CD8-positive, alpha-beta memory T cell (primary cell): Measurements from ENCODE around the gene TRIM4. TPM values are rescaled to one million over a fixed set of nuclear protein-coding genes. Genes with fewer than 3 reads are reported as not detected.

Experiments used
- polyA plus RNA-seq: library from polyadenylated mRNA; unstranded; fragments of 300-500 nt; fragmentation: Illumina TruSeq; gene quantifications from one replicate; pipeline ENCODE4 v1.2.3, GENCODE V29; 2021
- total RNA-seq, 2 experiments: library from RNA; stranded (reverse); gene quantifications; one replicate each; pipeline ENCODE4 v1.2.3, GENCODE V29; 2021

The TRIM4 gene
- total and polyA plus RNA-seq, 3 experiments from 2014 or later: 25.8 to 31.0 (median 30.0) TPM

Other genes starting within 250 kb of the TRIM4 start
- not detected for gene CYP3A5, start 239.5 kb downstream of the TRIM4 start, total RNA-seq
- gene CYP3A5, start 239.5 kb downstream of the TRIM4 start, polyA plus RNA-seq: 0.16 TPM
- gene CYP3A7, start 184.3 kb downstream of the TRIM4 start, total RNA-seq: not detected
- not detected for gene CYP3A7, start 184.3 kb downstream of the TRIM4 start, polyA plus RNA-seq
- not detected for gene CYP3A4, start 135.3 kb downstream of the TRIM4 start, total RNA-seq
- not detected for gene CYP3A4, start 135.3 kb downstream of the TRIM4 start, polyA plus RNA-seq
- gene CYP3A43, start 91.5 kb downstream of the TRIM4 start, total RNA-seq: not detected
- not detected for gene CYP3A43, start 91.5 kb downstream of the TRIM4 start, polyA plus RNA-seq
- gene OR2AE1, start 42.5 kb downstream of the TRIM4 start, total RNA-seq: under 1 TPM in 1 of 2 experiments, not detected in 1; 0.26 TPM
- gene OR2AE1, start 42.5 kb downstream of the TRIM4 start, polyA plus RNA-seq: not detected
- under 1 TPM in 1 of 2 experiments, not detected in 1; 0.20 TPM for gene GJC3, start 10.1 kb upstream of the TRIM4 start, total RNA-seq
- gene GJC3, start 10.1 kb upstream of the TRIM4 start, polyA plus RNA-seq: not detected
- not detected for gene AZGP1, start 56.5 kb upstream of the TRIM4 start, total RNA-seq
- not detected for gene AZGP1, start 56.5 kb upstream of the TRIM4 start, polyA plus RNA-seq
- 10 to 100 TPM; 48.4 to 53.4 TPM for gene ZKSCAN1, start 96.1 kb upstream of the TRIM4 start, total RNA-seq
- 57.9 TPM for gene ZKSCAN1, start 96.1 kb upstream of the TRIM4 start, polyA plus RNA-seq
- gene ZSCAN21, start 130.2 kb upstream of the TRIM4 start, total RNA-seq: 10 to 100 TPM; 10.7 to 11.3 TPM
- gene ZSCAN21, start 130.2 kb upstream of the TRIM4 start, polyA plus RNA-seq: 8.2 TPM
- gene ZNF3, start 162.2 kb upstream of the TRIM4 start, total RNA-seq: 10 to 100 TPM; 26.8 to 27.9 TPM
- gene ZNF3, start 162.2 kb upstream of the TRIM4 start, polyA plus RNA-seq: 29.8 TPM
- gene COPS6, start 169.4 kb upstream of the TRIM4 start, total RNA-seq: 100 to 1,000 TPM; 110 to 111 TPM
- gene COPS6, start 169.4 kb upstream of the TRIM4 start, polyA plus RNA-seq: 144 TPM
- 100 to 1,000 TPM; 440 to 452 TPM for gene MCM7, start 181.9 kb upstream of the TRIM4 start, total RNA-seq
- 28.9 TPM for gene MCM7, start 181.9 kb upstream of the TRIM4 start, polyA plus RNA-seq
- gene AP4M1, start 182.1 kb upstream of the TRIM4 start, total RNA-seq: 10 to 100 TPM; 13.8 to 17.3 TPM
- gene AP4M1, start 182.1 kb upstream of the TRIM4 start, polyA plus RNA-seq: 5.2 TPM
- 10 to 100 TPM; 75.7 to 82.3 TPM for gene TAF6, start 199.8 kb upstream of the TRIM4 start, total RNA-seq
- 39.8 TPM for gene TAF6, start 199.8 kb upstream of the TRIM4 start, polyA plus RNA-seq
- gene CNPY4, start 200.1 kb upstream of the TRIM4 start, total RNA-seq: 10 to 100 TPM; 18.9 to 19.0 TPM
- 24.1 TPM for gene CNPY4, start 200.1 kb upstream of the TRIM4 start, polyA plus RNA-seq
- 1 to 10 TPM; 4.4 TPM for gene MBLAC1, start 207.4 kb upstream of the TRIM4 start, total RNA-seq
- gene MBLAC1, start 207.4 kb upstream of the TRIM4 start, polyA plus RNA-seq: 2.3 TPM
- gene LAMTOR4, start 229.4 kb upstream of the TRIM4 start, total RNA-seq: 100 to 1,000 TPM; 125 to 130 TPM
- 386 TPM for gene LAMTOR4, start 229.4 kb upstream of the TRIM4 start, polyA plus RNA-seq
- gene TRAPPC14, start 239.2 kb upstream of the TRIM4 start, total RNA-seq: 10 to 100 TPM; 30.5 to 33.2 TPM
- gene TRAPPC14, start 239.2 kb upstream of the TRIM4 start, polyA plus RNA-seq: 3.4 TPM
- gene GAL3ST4, start 249.1 kb upstream of the TRIM4 start, total RNA-seq: 1 to 10 TPM; 1.0 to 1.6 TPM
- gene GAL3ST4, start 249.1 kb upstream of the TRIM4 start, polyA plus RNA-seq: 0.52 TPM